DND-41 (cell line): ENCODE data around the gene ST6GALNAC5.
A peak's percentile ranks its signal among the peaks of the same experiment; 100 is the strongest.

Experiments
- ATAC-seq: fragments of 200-7000 bp; cut with Tn5 transposase; 3 replicates; pipeline ENCODE4 v1.9.1; 2021; ENCODE audit warnings: low read depth; ENCODE audit not compliant: insufficient read depth
- DNase-seq: peaks from one replicate; pipeline ENCODE4 v3.0.0-alpha.2; 2020
- H2AFZ ChIP-seq: 2 replicates; pipeline ENCODE4 v1.6.0; 2012; ENCODE audit warnings: low read depth, low read length
- H3K27ac ChIP-seq: 2 replicates; pipeline ENCODE4 v1.5.1; 2012; ENCODE audit warnings: low read length, inconsistent platforms
- H3K27me3 ChIP-seq: fragments of 200-600 bp; sonication (generic); 2 replicates; pipeline ENCODE4 v1.6.0; 2012; ENCODE audit warnings: low read length, mild to moderate bottlenecking, inconsistent platforms; ENCODE audit not compliant: insufficient read depth, poor library complexity
- H3K36me3 ChIP-seq: 2 replicates; pipeline ENCODE4 v1.5.1; 2012; ENCODE audit warnings: low read length, inconsistent platforms; ENCODE audit not compliant: insufficient read depth
- H3K4me1 ChIP-seq: 2 replicates; pipeline ENCODE4 v1.5.1; 2012; ENCODE audit warnings: mild to moderate bottlenecking, low read length; ENCODE audit not compliant: insufficient read depth
- H3K4me2 ChIP-seq: 2 replicates; pipeline ENCODE4 v1.6.0; 2012; ENCODE audit warnings: mild to moderate bottlenecking, moderate library complexity, low read length, inconsistent platforms; ENCODE audit not compliant: insufficient read depth
- H3K4me3 ChIP-seq, 2 experiments: fragments of 200-600 bp in 1 of 2; shearing (Covaris generic) in 1 of 2; 2 replicates each; pipeline ENCODE4 v1.5.1; 2012 to 2016; ENCODE audit warnings: inconsistent platforms in 2 of 2, low read length in 2 of 2, mild to moderate bottlenecking in 2 of 2, low read depth in 1 of 2, moderate library complexity in 1 of 2
- H3K79me2 ChIP-seq: 2 replicates; pipeline ENCODE4 v1.6.0; 2012; ENCODE audit warnings: low read length, inconsistent platforms; ENCODE audit not compliant: insufficient read depth
- H3K9ac ChIP-seq: 2 replicates; pipeline ENCODE4 v1.6.0; 2012; ENCODE audit warnings: low read depth, mild to moderate bottlenecking, inconsistent platforms, low read length, moderate library complexity
- H3K9me3 ChIP-seq: 2 replicates; pipeline ENCODE4 v1.5.1; 2012; ENCODE audit warnings: low read length, moderate library complexity, mild to moderate bottlenecking, inconsistent platforms; ENCODE audit not compliant: insufficient read depth, severe bottlenecking
- H4K20me1 ChIP-seq: 2 replicates; pipeline ENCODE4 v1.6.0; 2012; ENCODE audit warnings: low read length; ENCODE audit not compliant: insufficient read depth
- EZH2 ChIP-seq: IDR thresholded peaks from 3 replicates; pipeline ENCODE4 v1.6.1; 2012; ENCODE audit warnings: borderline replicate concordance, low read depth, mild to moderate bottlenecking, moderate library complexity, low read length, inconsistent platforms; ENCODE audit not compliant: severe bottlenecking
- TF ChIP-seq, protein P1 (sequence below): IDR thresholded peaks from 2 replicates; pipeline ENCODE4 v1.5.1; 2012; ENCODE audit warnings: borderline replicate concordance, low read length, moderate library complexity, mild to moderate bottlenecking; ENCODE audit not compliant: poor library complexity, severe bottlenecking; ENCODE audit errors: extremely low read depth

The ST6GALNAC5 gene

DNA sequence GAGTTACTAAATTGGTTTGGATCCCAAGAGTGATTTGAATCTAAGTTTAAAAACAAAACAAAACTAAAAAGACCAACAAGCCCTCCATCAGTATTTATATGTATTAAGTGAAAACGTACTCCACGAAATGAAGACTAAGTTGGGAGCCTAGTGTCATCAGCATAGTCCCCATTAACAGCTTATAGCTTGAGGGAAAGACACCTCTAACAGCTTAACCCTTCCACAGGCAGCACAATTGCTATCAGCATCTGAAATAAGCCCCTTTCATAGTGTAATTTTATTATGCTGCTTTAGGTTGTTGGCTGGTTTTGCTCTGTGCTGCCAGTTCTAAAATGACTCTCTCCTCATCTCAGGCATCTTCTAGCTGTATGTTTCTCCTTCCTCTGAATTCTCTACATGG, 25.8 kb upstream of the ST6GALNAC5 start:
- Histone ChIP-seq H3K36me3 (no peaks in the 10 kb centered on the region), H3K4me1 (no peaks in the 10 kb centered on the region), H3K4me3 (no peak overlapping the region), H3K9me3 (no peaks in the 10 kb centered on the region), H4K20me1 (no peaks in the 10 kb centered on the region), H3K27ac (no peak overlapping the region), H3K27me3 (no peaks in the 10 kb centered on the region), H3K79me2 (no peaks in the 10 kb centered on the region), H3K4me2 (no peak overlapping the region), H3K9ac (no peak overlapping the region), H2AFZ (no peak overlapping the region)
- TF ChIP-seq, protein P1, sequence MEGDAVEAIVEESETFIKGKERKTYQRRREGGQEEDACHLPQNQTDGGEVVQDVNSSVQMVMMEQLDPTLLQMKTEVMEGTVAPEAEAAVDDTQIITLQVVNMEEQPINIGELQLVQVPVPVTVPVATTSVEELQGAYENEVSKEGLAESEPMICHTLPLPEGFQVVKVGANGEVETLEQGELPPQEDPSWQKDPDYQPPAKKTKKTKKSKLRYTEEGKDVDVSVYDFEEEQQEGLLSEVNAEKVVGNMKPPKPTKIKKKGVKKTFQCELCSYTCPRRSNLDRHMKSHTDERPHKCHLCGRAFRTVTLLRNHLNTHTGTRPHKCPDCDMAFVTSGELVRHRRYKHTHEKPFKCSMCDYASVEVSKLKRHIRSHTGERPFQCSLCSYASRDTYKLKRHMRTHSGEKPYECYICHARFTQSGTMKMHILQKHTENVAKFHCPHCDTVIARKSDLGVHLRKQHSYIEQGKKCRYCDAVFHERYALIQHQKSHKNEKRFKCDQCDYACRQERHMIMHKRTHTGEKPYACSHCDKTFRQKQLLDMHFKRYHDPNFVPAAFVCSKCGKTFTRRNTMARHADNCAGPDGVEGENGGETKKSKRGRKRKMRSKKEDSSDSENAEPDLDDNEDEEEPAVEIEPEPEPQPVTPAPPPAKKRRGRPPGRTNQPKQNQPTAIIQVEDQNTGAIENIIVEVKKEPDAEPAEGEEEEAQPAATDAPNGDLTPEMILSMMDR, result no peak
- no peak for TF ChIP-seq EZH2
- no peak for ATAC-seq
- DNase-seq, result no peak

DNA sequence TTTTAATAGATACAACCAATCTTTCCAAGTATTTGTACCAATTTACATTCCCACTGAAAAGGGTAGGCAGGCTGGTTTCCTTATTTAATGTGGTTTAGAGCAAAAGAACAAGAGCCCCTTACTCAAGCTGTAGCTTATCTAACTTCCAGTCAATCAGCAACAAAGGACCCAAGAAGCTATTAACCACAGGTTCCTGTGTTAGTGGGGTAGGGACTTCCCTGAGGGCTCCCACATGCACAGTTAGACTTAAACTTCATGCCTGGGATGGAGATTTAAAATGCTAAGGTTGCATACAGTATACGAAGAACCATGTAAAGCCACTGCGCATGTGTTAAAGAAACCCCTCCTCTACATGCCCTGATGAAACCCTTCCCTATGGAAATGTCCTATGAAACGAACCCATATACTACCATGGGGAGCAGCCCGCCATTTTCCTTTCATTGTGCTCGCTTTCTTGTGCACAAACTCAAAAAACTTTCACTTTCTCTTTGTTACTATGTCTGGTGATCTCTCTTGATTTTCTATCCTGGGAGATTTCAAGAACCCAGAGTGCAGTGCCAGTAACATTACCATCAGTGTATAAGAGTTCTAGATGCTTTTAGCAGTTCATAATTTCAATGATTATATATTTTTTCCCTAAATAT, 23.3 kb upstream of the ST6GALNAC5 start:
- no peak overlapping the region for H3K4me2 ChIP-seq

DNA sequence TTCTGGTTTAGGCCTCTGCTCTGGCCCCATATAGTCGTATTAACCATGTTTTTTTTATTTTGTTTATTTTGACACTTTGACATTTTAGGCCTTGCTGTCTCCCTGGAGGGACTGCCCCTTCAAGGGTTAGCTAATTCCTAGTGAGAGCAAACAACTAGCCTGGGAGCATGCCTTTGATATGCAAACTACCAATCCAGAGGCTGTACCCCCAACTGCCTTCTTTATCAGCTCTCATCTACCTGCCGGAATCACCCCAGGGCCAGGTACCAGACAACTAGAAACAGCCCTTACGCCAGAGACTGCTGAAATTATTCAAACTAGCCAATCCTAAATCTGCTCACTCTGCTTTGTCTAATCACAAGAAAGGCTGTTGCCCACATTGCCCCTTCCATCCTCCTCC, 13.0 kb upstream of the ST6GALNAC5 start:
- no peaks in the 10 kb centered on the region for H4K20me1 ChIP-seq
- no peak overlapping the region for H3K4me2 ChIP-seq
- no peaks in the 10 kb centered on the region for H3K9me3 ChIP-seq

More for the DNA sequence above, 23.3 kb upstream of the ST6GALNAC5 start:
- TF ChIP-seq, protein P1, result no peak
- no peak for TF ChIP-seq EZH2
- no peak for DNase-seq
- no peaks in the 10 kb centered on the region for H3K9me3 ChIP-seq
- no peak overlapping the region for H3K4me3 ChIP-seq
- H3K36me3 ChIP-seq, result no peaks in the 10 kb centered on the region
- H2AFZ ChIP-seq, result no peak overlapping the region
- no peak overlapping the region for H3K9ac ChIP-seq
- no peaks in the 10 kb centered on the region for H4K20me1 ChIP-seq
- no peaks in the 10 kb centered on the region for H3K27me3 ChIP-seq
- peak; percentile 54; the same call in 2 of the 3 replicates for ATAC-seq
- no peaks in the 10 kb centered on the region for H3K79me2 ChIP-seq
- H3K4me1 ChIP-seq, result no peaks in the 10 kb centered on the region
- H3K27ac ChIP-seq, result no peak overlapping the region

More for the DNA sequence above, 13.0 kb upstream of the ST6GALNAC5 start:
- no peak for TF ChIP-seq EZH2
- TF ChIP-seq, protein P1, result no peak
- H3K27me3 ChIP-seq, result peaks cover 3% of the 10 kb centered on the region
- H3K36me3 ChIP-seq, result no peaks in the 10 kb centered on the region
- H3K4me3 ChIP-seq, result no peak overlapping the region
- H3K79me2 ChIP-seq, result no peaks in the 10 kb centered on the region
- DNase-seq, result no peak
- no peak for ATAC-seq
- no peaks in the 10 kb centered on the region for H3K4me1 ChIP-seq
- no peak overlapping the region for H3K9ac ChIP-seq
- no peak overlapping the region for H2AFZ ChIP-seq
- H3K27ac ChIP-seq, result no peak overlapping the region
